GM20431 (cell line): Measurements from ENCODE around the gene METTL14.
"Not testable (repeated sequence)": the region's sequence is repeated elsewhere in the genome, so short reads cannot be mapped to it uniquely, and the experiment has no call there.

Experiments used
- in situ Hi-C: fragments of 300-500 bp; cut with MseI, MboI; formaldehyde crosslinking; loops from one replicate; pipeline ENCODE4 v1.15.0; 2020; ENCODE audit warnings: low sequenced_read_pairs; ENCODE audit not compliant: unreplicated experiment

Gene METTL14

GRCh38 chr4:118684873-118685811 lies at the start of gene METTL14:
Gene METTL14 (plus strand): TSS chr4:118685392. CDS start chr4:118685535, 143 bp downstream.
- in situ Hi-C loops: no loop called here

DNA sequence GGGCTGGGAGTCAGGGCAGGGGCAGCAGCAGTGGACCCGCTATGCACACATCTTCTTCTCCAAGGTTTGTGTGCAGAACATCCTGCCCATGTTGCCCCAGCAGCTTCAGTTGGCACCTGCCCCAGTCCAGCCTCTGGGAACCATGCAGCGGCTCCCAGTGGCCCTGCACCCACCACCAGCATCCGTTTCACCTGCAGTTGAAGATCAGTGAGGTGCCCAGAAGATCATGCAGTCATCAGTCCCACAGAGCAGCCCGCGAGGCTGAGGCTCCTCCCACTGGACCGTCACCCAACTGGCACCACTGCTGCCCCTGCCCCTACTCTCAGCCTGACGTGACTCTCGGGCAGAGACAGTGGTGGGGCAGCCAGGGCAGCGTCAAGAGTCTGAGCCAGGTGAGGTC lies 49.1 kb upstream of the METTL14 start:
- in situ Hi-C loops: not testable (repeated sequence)

DNA sequence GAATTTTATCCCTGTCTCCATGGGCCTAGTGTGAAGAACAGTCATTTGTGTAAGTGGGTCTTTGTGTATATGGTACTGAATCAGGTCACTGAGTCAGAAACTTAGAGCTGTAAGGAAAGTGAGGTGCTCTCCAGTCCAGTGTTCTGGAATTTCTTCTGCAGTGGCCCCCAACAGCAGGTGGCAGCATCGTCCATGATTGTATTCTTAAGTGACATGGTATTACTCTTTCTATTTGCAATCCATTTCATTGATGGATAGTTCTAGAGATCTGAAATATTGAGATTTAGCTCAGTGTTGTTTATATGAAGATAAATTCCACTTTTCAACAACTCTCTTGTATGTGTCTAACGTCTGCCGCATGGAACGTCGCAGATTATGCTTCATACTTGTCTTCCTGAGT lies 20.5 kb upstream of the METTL14 start:
- in situ Hi-C loops: not testable (repeated sequence)

DNA sequence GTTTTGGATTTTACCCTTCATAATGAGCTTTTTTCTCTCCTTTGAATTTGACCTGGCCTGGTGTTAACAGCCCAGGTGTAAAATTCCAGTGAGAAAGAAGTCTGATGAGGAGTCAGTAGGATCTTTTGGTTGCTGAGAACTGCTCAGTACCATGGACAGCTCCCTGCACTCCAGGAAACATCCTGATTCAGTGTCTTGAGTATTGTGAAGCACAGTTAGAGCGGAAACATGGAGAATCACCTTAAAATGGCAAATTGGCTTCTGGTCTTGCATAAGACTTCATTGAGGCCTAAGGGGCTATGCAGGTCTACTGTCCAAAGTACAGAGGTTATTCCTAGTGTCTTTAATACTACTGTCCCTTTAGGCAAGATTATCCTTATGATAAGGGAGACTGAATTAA lies 16.0 kb upstream of the METTL14 start:
- in situ Hi-C loops: not testable (repeated sequence)

- in situ Hi-C loops: not testable (repeated sequence)
Measured at GRCh38 chr4:118670968-118671367, 14.2 kb upstream of the METTL14 start.

DNA sequence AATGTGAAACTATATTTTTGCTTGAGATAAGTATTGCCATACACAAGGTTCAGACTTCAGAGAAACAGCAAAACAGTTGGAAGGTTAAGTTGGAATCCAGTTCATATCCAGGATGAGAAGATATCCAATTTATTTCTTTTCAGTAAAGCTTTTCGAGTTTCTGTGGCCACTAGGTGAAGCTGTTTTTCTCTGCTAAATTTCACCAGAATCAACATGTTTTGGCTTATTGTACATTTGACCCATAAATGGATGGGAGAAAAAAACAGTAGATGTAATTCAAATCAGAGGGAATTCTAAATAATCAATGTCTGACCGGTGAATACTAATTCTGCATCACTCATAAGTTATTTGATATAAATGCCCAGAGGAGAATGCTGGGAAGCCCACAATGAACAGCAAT lies 9.1 kb upstream of the METTL14 start:
- in situ Hi-C loops: no loop called here

DNA sequence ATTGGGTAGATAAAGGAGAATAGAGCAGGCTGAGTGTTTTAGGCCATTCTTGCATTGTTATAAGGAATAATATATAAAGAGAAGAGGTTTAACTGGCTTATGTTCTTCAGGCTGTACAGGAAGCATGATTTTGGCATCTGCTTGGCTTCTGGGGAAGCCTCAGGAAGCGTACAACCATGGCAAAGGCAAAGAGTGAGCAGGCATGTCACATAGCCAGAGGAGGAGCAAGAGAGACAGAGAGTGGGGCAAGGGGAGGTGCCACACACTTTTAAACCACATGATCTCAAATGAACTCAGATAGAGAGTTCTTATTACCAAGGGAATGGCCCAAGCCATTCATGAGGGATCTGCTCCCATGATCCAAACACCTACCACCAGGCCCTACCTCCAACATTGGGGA lies 4.4 kb upstream of the METTL14 start:
- in situ Hi-C loops: no loop called here

GRCh38 chr4:118682928-118683327 lies 2.3 kb upstream of the METTL14 start:
- in situ Hi-C loops: no loop called here

GRCh38 chr4:118683513-118683912 lies 1.7 kb upstream of the METTL14 start:
- in situ Hi-C loops: no loop called here

DNA sequence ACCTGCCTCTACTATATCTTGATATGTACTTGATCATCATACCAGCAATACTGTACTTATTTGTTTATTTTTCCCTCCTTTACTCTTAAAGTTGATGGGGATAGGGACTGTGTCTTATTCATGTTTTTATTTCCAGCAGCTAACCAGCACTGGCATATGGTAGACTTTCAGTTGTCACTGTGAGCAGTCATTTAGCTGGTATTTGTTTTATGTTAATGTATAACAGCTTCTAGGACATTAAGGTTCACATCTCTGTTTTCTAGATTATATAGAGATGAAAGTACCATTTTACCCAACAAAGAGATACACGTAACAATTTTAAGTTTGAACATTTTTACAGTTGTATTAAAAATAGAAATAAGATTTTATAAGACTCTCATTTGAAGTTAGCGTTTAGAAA lies 17.9 kb downstream of the METTL14 start:
- in situ Hi-C loops: no loop called here

DNA sequence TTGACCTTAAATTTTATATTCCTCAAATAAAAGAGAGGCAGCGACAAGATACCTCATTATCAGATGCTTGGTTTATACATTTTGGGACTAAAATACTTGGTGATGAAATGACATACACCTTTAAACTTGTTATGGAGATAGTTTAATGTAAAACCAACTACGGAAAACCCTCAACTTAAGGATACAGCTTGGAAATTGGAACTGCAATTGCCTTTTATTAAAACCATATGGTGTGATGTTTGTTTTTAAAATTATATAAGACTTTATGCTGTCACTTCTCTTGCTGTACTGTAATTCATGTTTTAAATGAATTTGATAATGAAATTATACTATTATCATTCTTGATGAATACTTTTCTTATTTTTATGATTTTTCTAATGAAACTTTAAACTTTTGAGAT lies 25.9 kb downstream of the METTL14 start:
- in situ Hi-C loops: no loop called here

- in situ Hi-C loops: no loop called here
Measured at GRCh38 chr4:118712872-118713271, 27.7 kb downstream of the METTL14 start.

GRCh38 chr4:118714682-118715081 lies 29.5 kb downstream of the METTL14 start:
- in situ Hi-C loops: no loop called here

GRCh38 chr4:118716304-118716703 lies 31.1 kb downstream of the METTL14 start:
- in situ Hi-C loops: no loop called here

DNA sequence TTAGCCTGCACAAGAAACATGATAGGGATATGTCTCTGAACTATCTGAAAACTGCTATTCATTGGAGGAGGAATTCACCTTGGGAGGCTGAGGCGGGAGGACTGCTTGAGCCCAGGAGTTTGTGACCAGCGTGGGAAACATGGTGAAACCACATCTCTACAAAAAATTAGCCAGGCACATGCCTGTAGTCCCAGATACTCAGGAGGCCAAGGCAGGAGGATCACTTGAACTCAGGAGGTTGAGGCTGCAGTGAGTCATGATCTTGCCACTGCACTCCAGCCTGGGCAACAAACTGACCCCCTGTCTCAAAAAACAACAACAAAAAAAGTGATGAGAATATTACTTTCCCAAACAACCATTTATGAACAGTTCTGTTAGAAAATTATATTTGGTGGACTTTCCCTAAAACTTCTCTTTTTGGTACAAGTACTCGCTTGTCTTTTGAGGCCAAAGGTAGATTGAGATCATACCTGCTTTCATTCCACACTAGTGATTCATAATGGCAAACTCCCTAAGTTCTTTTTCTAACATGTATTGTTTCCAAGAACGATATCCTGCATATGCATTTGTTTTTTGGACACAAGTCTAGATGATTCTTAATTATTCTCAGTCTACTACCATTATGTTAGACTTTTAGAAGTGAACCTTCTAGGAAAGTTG lies 33.4 kb downstream of the METTL14 start:
- in situ Hi-C loops: no loop called here

DNA sequence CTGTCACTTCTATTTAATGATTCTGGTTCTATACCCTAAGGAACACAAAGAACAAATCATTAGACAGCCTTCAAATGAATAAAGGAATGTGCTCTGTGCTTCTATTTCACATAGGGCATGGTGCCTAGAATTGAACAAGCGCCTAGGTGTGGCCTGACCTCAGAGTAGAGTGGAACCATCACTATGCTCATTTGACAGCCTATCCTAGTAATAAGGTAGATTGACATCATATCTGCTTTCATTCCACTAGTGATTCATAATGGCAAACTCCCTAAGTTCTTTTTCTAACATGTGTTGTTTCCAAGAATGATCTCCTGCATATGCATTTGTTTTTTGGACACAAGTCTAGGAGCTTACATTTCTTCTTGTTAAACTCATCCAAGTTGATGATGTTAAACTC lies 36.6 kb downstream of the METTL14 start:
- in situ Hi-C loops: no loop called here

DNA sequence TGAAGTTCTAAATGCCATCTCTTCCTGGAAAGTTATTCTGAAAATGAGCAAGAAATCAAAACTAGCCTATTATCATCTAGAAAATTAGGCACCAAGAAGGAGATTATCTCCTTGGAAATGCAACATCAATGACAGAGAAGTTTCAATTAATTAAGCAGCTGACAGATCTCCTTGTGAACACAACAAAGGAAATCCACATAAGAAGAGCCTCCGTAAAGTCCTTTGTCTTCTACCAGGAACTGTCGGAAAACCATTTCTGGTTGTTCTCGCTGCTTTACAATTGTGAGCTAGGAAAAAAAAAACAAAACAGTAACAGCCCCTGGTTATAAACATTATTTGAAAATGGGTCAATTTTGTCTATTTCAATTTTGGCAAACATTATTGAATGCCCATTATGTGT lies 38.2 kb downstream of the METTL14 start:
- in situ Hi-C loops: no loop called here

DNA sequence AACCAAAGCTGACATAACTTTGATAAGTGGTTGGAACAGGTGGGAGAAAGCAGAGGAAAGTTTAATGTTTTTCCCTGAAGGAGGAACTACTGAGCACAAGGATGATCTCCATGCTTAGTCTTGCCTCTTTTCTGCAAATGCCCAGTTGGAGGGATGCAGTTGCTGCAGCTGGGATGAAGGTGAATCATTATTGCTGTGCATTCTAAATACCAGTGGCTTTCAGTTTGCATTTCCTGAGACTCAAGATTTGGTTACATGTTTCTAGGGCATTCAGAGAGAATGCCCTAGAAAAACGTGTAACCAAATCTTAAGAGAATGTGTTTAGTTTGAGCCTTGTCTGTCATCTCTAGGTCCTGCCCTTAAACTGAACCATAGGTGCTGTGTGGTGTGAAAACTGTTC lies 42.2 kb downstream of the METTL14 start:
- in situ Hi-C loops: no loop called here

DNA sequence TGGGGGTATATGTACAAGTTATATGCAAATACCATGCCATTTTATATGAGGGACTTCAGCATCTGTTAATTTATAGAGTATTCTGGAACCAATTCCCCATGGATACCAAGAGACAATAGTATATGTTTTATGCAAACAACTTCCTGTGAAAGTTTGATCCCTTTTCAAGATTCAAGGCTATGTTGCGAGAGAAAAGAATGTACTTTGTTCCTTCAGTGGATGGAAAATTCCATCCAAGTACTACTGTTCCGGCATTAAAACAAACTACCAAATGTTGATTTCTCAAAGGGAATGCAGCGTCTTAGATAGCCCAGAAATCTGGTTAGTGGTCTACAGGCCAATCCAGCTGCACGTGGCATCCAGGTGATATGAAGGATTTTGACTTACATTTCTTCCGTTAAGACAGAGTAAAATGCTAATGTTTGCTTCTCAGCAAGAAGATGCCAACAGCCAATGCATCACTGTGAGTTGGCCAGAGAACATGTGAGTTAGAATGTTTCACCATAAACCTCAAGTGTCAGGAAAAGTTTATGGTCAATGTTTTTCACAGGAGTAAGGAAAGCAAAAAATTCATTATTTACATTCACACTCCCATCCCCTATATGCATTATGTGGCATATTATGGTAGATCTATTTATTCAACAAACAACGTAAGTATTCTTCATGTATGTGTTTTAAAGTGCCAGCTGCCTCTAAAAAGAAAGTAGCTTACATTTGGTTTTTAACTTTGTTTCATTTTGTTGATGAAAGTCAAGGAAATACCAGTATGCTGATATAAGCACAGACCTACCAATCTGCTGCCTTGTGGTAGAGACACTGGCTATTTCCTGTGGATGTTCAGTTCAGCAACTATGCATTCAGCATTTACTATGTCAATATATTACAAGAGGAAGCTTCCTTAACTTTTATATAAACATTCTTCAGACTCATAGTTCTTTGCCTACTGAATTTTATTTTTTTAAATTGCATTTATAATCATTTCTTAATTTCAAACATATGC lies 44.4 kb downstream of the METTL14 start:
- in situ Hi-C loops: no loop called here

DNA sequence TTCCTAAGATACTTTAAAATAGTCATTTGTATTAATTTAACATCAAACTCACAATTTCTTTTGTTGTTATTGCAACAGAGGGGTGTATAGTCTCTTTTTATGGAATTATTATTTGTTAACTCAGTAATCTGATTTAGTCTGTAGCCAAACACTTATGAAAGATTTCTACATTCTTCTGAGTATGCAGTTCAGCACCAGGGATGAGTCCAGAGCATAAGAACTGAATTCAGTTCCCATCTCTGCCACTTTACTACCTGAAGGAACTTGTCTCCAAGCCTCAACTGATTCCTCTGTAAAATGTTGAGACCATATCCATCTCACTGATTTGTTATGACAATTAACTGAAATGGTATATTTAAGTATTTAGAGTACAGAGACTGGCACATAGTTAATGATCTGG lies 45.5 kb downstream of the METTL14 start:
- in situ Hi-C loops: no loop called here
